Immature natural killer cell (primary cell): Measurements from ENCODE around the gene VWA3B. TPM values are rescaled to one million over a fixed set of nuclear protein-coding genes. Genes with fewer than 3 reads are reported as not detected.

Experiments used
- DNase-seq, 3 donors: peaks; one replicate each; pipeline ENCODE4 v3.0.0; 2022; ENCODE audit warnings: mixed read lengths in 1 of 3
- H3K27ac Mint-ChIP-seq, 6 donors: one replicate each; pipeline ENCODE4 v1.8.0; 2020; ENCODE audit warnings: mixed read lengths in 6 of 6, mild to moderate bottlenecking in 5 of 6, inconsistent platforms in 4 of 6, moderate library complexity in 3 of 6
- H3K27me3 Mint-ChIP-seq, 3 donors: one replicate each; pipeline ENCODE4 v1.8.0; 2020 to 2021; ENCODE audit warnings: low read depth in 3 of 3, mild to moderate bottlenecking in 3 of 3, mixed read lengths in 3 of 3, moderate library complexity in 3 of 3, inconsistent platforms in 1 of 3
- H3K36me3 Mint-ChIP-seq, 3 donors: one replicate each; pipeline ENCODE4 v1.8.0; 2020; ENCODE audit warnings: mixed read lengths in 3 of 3, inconsistent platforms in 2 of 3, mild to moderate bottlenecking in 2 of 3
- H3K4me1 Mint-ChIP-seq, 2 donors: one replicate each; pipeline ENCODE4 v1.8.0; 2020; ENCODE audit warnings: inconsistent platforms in 2 of 2, mild to moderate bottlenecking in 2 of 2, mixed read lengths in 2 of 2, moderate library complexity in 1 of 2
- H3K4me3 Mint-ChIP-seq, 5 donors: one replicate each; pipeline ENCODE4 v1.8.0; 2020; ENCODE audit warnings: mild to moderate bottlenecking in 5 of 5, mixed read lengths in 5 of 5, inconsistent platforms in 3 of 5, moderate library complexity in 3 of 5
- H3K9me3 Mint-ChIP-seq, 6 donors: one replicate each; pipeline ENCODE4 v1.8.0; 2020; ENCODE audit warnings: mild to moderate bottlenecking in 6 of 6, mixed read lengths in 6 of 6, inconsistent platforms in 4 of 6, moderate library complexity in 3 of 6
- polyA plus RNA-seq, 3 donors: library from polyadenylated mRNA; unstranded; fragments of 300-500 nt; fragmentation: Illumina TruSeq; gene quantifications; one replicate each; pipeline ENCODE4 v1.2.3, GENCODE V29; 2021

The VWA3B gene
- polyA plus RNA-seq, 3 donors from 2014 or later: not detected

- H3K4me1 Mint-ChIP-seq: peaks cover 7 to 11% of the 10 kb centered on the region in 2 donors
- H3K4me3 Mint-ChIP-seq: peak within 1 kb of the TSS in 3 of 5 donors; percentile 2 to 36 (median 7)
- H3K9me3 Mint-ChIP-seq: peaks cover 0 to 7% (median 0%) of the 10 kb centered on the region in 6 donors
- H3K36me3 Mint-ChIP-seq: peaks cover 0 to 4% (median 0%) of the 10 kb centered on the region in 3 donors
- peaks cover 11 to 35% (median 24%) of the 10 kb centered on the region in 3 donors for H3K27me3 Mint-ChIP-seq
- DNase-seq: peak in 1 of 3 donors; percentile 5
- H3K27ac Mint-ChIP-seq: no peak within 1 kb of the TSS
These were observed 259.6 kb downstream of the VWA3B start, which contains the start of gene CNGA3 for GRCh38 chr2:98346311-98347236. TSS of gene CNGA3 (plus strand) at chr2:98346456. CDS start at chr2:98369976, 23,520 bp downstream.

GRCh38 chr2:98347298-98348065 lies 260.5 kb downstream of the VWA3B start:
- Mint-ChIP-seq H3K4me1 (peaks cover 7 to 11% of the 10 kb centered on the region in 2 donors), H3K36me3 (peaks cover 0 to 4% (median 0%) of the 10 kb centered on the region in 3 donors), H3K9me3 (peaks cover 0 to 7% (median 0%) of the 10 kb centered on the region in 6 donors), H3K27me3 (peaks cover 16 to 35% (median 24%) of the 10 kb centered on the region in 3 donors), H3K4me3 (peak overlapping the region in 1 of 5 donors; percentile 34), H3K27ac (no peak overlapping the region)
- DNase-seq: no peak

DNA sequence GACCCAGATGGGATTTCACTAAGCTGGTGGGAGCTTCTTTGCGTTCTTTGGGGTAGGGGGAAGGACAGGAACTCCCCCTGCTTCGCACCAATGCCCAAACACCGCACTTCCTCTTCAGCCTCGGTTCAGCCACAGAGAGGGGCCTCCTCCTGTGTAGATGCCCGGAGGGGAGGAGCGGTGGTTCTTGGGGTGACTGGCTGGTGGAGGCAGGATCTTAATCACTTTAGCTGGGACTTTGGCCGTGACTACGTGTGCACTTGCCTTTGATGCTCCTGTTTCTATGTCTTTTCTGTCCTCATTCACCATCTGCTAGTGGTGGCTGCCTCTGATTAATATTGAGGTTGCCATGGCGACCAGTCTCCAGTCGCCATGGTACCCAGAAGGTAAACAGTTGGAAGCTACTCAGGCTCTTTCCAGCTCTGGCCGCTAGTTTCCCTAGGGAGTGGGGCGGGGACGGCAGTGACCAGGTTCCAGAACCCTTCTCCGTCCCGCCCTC lies 261.1 kb downstream of the VWA3B start:
- Mint-ChIP-seq H3K36me3 (peaks cover 0 to 4% (median 0%) of the 10 kb centered on the region in 3 donors), H3K27ac (no peak overlapping the region), H3K9me3 (peaks cover 0 to 7% (median 0%) of the 10 kb centered on the region in 6 donors), H3K4me3 (peak overlapping the region in 2 of 5 donors; percentile 53 to 54), H3K4me1 (peaks cover 7 to 11% of the 10 kb centered on the region in 2 donors), H3K27me3 (peaks cover 16 to 35% (median 24%) of the 10 kb centered on the region in 3 donors)
- no peak for DNase-seq

- no peak for DNase-seq
- Mint-ChIP-seq H3K4me1 (peaks cover 7 to 11% of the 10 kb centered on the region in 2 donors), H3K36me3 (peaks cover 0 to 4% (median 0%) of the 10 kb centered on the region in 3 donors), H3K27ac (no peak overlapping the region), H3K4me3 (no peak overlapping the region), H3K27me3 (peaks cover 17 to 34% (median 21%) of the 10 kb centered on the region in 3 donors), H3K9me3 (peaks cover 0 to 5% (median 0%) of the 10 kb centered on the region in 6 donors)
These were observed 263.4 kb downstream of the VWA3B start for GRCh38 chr2:98350411-98350810.

DNA sequence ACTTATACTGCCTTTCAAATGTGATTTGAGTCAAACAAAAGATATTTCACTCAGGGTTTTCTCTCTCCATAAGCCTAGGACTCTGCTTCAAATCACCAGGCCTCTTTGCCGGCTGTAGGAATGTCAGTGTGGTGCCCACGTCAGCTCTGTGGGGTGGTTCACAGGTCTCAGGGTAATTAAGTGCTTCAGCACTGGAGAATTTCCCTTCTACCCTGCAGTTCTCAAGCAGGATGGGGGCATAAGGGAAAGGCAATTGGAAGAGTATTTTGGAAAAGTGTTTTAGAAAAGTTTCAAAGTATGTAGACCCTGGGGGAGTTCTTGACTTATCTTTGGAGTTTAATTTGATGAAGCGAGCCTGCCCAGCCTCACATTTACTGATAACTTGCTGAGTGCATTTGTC lies 268.9 kb downstream of the VWA3B start:
- Mint-ChIP-seq H3K36me3 (no peaks in the 10 kb centered on the region), H3K4me1 (no peaks in the 10 kb centered on the region), H3K27ac (no peak overlapping the region), H3K27me3 (peaks cover 6 to 14% (median 6%) of the 10 kb centered on the region in 3 donors), H3K4me3 (no peak overlapping the region), H3K9me3 (peaks cover 0 to 5% (median 0%) of the 10 kb centered on the region in 6 donors)
- DNase-seq: no peak

DNA sequence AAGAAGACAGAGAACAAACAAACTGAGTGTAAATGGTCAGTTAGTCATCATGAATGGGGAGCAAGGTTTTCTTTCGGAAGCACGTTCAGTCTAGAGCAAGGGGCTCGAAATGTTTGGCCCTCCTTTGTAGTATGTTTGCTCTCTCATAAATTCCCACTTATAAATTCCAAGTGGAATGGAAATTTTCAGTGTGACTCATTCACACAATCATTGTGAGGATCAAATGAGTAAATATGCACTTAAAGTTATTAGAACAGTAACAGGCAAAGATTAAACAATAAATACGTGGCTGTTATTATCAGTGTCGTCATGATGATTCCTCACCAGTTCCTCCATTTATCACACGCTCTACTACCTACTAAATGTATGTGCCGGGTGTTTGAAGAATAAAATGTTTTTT lies 269.8 kb downstream of the VWA3B start:
- Mint-ChIP-seq H3K27me3 (peaks cover 3 to 13% (median 6%) of the 10 kb centered on the region in 3 donors), H3K27ac (no peak overlapping the region), H3K4me3 (no peak overlapping the region), H3K4me1 (no peaks in the 10 kb centered on the region), H3K36me3 (no peaks in the 10 kb centered on the region), H3K9me3 (peaks cover 0 to 1% (median 0%) of the 10 kb centered on the region in 6 donors)
- DNase-seq: no peak

DNA sequence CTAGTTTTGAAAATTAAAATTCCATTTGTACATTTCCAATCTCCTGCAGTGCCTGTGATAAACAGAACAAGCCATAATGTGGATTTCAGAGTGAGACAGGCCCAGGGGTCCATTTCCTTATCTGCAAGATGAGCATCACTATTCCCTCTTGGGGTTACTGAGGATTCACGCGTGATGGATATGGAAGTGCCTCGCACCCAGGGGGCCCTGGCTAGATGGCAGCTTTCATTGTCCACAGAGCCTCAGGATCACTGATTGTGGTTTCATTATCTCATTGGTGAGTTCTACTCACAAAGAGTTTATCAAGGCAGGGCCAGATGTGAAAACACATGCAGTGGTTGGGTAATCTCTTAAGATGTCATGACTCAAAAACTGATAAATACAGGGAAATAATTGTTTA lies 270.9 kb downstream of the VWA3B start:
- H3K36me3 Mint-ChIP-seq: no peaks in the 10 kb centered on the region
- no peaks in the 10 kb centered on the region for H3K4me1 Mint-ChIP-seq
- H3K27ac Mint-ChIP-seq: no peak overlapping the region
- H3K4me3 Mint-ChIP-seq: no peak overlapping the region
- no peaks in the 10 kb centered on the region for H3K9me3 Mint-ChIP-seq
- peaks cover 3 to 11% (median 6%) of the 10 kb centered on the region in 3 donors for H3K27me3 Mint-ChIP-seq
- no peak for DNase-seq

DNA sequence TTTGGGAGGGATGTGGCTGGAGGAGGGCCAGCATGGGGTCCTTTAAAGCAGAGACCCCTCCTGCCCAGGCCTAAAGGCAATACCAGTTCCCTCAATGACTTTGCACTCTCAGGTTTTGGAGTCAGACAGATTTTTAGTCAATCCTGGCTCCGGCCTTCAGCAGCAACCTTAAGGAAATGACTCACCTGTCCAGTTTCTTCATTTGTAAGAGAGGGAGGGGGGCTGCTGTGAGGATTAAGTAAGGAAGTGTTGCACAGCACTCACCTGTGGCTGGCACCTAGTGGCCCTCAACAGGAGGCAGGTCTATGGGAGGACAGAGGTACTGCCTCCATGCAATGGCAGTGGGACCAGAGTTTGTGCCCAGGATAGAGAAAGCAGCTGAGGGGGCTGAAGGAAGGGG lies 273.0 kb downstream of the VWA3B start:
- H3K36me3 Mint-ChIP-seq: no peaks in the 10 kb centered on the region
- no peak for DNase-seq
- H3K4me1 Mint-ChIP-seq: no peaks in the 10 kb centered on the region
- no peak overlapping the region for H3K4me3 Mint-ChIP-seq
- H3K27ac Mint-ChIP-seq: no peak overlapping the region
- peaks cover 0 to 2% (median 0%) of the 10 kb centered on the region in 6 donors for H3K9me3 Mint-ChIP-seq
- peaks cover 5 to 7% (median 6%) of the 10 kb centered on the region in 3 donors for H3K27me3 Mint-ChIP-seq

Other genes with a start within 250 kb of the VWA3B start
- 10 to 100 TPM in 1 of 3 donors, 1 to 10 TPM in 2; 7.1 to 24.5 (median 8.3) TPM for gene TMEM131, start 91.2 kb upstream of the VWA3B start, polyA plus RNA-seq